Measurements from ENCODE around the gene SPTBN1. TPM values are rescaled to one million over a fixed set of nuclear protein-coding genes. Genes with fewer than 3 reads are reported as not detected.

The SPTBN1 gene
- total and polyA plus RNA-seq, 2 of the 13 experiments (the other 11 are each of a cell fraction or from before 2014, with no cell fraction given), result 123 to 299 TPM

DNA sequence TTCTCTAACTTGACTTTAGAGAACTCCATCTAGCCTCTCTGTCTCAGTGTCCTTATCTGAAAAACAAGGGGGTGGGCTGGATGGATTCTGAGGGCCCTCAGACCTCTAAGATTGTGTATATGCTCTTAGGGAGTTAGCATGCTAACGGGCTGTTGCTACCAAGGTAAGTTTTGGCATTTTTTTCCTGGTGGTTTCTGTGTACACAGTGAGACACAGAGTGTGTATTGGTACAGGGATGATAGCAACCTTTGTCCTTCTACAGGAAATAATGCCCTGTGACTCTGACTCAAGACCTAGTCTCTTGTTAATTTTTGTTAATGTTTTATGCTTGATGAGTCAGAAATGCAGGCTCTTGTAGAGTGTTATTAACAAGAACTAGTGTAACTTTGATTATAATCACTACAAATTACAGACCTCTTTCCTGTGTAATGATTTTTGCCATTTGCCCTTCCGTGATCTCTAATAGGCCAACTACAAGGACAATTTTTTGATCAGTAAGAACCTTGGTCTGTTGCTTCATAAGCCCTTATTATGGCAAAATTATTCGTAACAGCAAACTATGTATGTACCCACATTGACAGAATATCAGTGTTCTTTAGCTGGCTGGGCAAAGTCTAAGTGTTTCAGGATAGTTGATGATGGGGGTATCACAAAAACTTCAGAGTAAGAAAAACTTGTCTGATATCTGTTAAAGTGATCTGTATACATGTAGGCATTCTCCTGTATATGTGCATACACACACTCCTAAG is 89.7 kb downstream of the SPTBN1 start (continued):
- TF ChIP-seq, protein P1, sequence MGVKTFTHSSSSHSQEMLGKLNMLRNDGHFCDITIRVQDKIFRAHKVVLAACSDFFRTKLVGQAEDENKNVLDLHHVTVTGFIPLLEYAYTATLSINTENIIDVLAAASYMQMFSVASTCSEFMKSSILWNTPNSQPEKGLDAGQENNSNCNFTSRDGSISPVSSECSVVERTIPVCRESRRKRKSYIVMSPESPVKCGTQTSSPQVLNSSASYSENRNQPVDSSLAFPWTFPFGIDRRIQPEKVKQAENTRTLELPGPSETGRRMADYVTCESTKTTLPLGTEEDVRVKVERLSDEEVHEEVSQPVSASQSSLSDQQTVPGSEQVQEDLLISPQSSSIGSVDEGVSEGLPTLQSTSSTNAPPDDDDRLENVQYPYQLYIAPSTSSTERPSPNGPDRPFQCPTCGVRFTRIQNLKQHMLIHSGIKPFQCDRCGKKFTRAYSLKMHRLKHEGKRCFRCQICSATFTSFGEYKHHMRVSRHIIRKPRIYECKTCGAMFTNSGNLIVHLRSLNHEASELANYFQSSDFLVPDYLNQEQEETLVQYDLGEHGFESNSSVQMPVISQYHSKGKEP (CRISPR knock-in tag; IDR thresholded peaks at IDR 0.05), result no peak
- no peak for TF ChIP-seq SRSF4 (IDR thresholded peaks at IDR 0.05; ENCODE audit: low read depth, low read length, poor library complexity, severe bottlenecking)
- TF ChIP-seq HDAC2 (CRISPR knock-in tag; IDR thresholded peaks at IDR 0.05), result peak; percentile 95
- no peak for TF ChIP-seq ZNF329 (CRISPR knock-in tag; IDR thresholded peaks at IDR 0.05; ENCODE audit: low read depth)
- no peak for TF ChIP-seq U2AF2 (IDR thresholded peaks at IDR 0.05; ENCODE audit: low read depth, low read length)
- TF ChIP-seq ZFAT (CRISPR knock-in tag; conservative IDR thresholded peaks at IDR 0.05), result no peak
- TF ChIP-seq, protein P2, sequence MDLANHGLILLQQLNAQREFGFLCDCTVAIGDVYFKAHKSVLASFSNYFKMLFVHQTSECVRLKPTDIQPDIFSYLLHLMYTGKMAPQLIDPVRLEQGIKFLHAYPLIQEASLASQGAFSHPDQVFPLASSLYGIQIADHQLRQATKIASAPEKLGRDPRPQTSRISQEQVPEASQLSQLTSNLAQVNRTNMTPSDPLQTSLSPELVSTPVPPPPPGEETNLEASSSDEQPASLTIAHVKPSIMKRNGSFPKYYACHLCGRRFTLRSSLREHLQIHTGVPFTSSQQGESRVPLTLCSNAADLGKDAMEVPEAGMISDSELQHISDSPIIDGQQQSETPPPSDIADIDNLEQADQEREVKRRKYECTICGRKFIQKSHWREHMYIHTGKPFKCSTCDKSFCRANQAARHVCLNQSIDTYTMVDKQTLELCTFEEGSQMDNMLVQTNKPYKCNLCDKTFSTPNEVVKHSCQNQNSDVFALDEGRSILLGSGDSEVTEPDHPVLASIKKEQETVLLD (CRISPR knock-in tag; IDR thresholded peaks at IDR 0.05; ENCODE audit: low read depth), result no peak
- 0 out of 2 replicates have a peak, but pooled peaks have one; percentile 14 for TF ChIP-seq ZNF136 (CRISPR knock-in tag; IDR thresholded peaks at IDR 0.05; ENCODE audit: low read depth)
- TF ChIP-seq SATB2 (CRISPR knock-in tag; IDR thresholded peaks at IDR 0.05), result no peak
- no peak for TF ChIP-seq SALL2 (CRISPR knock-in tag; IDR thresholded peaks at IDR 0.05)
- TF ChIP-seq GFI1 (CRISPR knock-in tag; IDR thresholded peaks at IDR 0.05; ENCODE audit: borderline replicate concordance), result peak; percentile 76
- 0 out of 2 replicates have a peak, but pooled peaks have one; percentile 28 for TF ChIP-seq ZNF24 (IDR thresholded peaks at IDR 0.05)
- no peak for TF ChIP-seq EED (CRISPR knock-in tag; IDR thresholded peaks at IDR 0.05)
- TF ChIP-seq ZNF749 (CRISPR knock-in tag; IDR thresholded peaks at IDR 0.05; ENCODE audit: borderline replicate concordance), result no peak
- peak; percentile 86 for TF ChIP-seq MIER3 (CRISPR knock-in tag; IDR thresholded peaks at IDR 0.05; ENCODE audit: borderline replicate concordance)
- TF ChIP-seq, protein P3, sequence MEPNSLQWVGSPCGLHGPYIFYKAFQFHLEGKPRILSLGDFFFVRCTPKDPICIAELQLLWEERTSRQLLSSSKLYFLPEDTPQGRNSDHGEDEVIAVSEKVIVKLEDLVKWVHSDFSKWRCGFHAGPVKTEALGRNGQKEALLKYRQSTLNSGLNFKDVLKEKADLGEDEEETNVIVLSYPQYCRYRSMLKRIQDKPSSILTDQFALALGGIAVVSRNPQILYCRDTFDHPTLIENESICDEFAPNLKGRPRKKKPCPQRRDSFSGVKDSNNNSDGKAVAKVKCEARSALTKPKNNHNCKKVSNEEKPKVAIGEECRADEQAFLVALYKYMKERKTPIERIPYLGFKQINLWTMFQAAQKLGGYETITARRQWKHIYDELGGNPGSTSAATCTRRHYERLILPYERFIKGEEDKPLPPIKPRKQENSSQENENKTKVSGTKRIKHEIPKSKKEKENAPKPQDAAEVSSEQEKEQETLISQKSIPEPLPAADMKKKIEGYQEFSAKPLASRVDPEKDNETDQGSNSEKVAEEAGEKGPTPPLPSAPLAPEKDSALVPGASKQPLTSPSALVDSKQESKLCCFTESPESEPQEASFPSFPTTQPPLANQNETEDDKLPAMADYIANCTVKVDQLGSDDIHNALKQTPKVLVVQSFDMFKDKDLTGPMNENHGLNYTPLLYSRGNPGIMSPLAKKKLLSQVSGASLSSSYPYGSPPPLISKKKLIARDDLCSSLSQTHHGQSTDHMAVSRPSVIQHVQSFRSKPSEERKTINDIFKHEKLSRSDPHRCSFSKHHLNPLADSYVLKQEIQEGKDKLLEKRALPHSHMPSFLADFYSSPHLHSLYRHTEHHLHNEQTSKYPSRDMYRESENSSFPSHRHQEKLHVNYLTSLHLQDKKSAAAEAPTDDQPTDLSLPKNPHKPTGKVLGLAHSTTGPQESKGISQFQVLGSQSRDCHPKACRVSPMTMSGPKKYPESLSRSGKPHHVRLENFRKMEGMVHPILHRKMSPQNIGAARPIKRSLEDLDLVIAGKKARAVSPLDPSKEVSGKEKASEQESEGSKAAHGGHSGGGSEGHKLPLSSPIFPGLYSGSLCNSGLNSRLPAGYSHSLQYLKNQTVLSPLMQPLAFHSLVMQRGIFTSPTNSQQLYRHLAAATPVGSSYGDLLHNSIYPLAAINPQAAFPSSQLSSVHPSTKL (CRISPR knock-in tag; IDR thresholded peaks at IDR 0.05), result peak; percentile 94
- TF ChIP-seq, protein P4, sequence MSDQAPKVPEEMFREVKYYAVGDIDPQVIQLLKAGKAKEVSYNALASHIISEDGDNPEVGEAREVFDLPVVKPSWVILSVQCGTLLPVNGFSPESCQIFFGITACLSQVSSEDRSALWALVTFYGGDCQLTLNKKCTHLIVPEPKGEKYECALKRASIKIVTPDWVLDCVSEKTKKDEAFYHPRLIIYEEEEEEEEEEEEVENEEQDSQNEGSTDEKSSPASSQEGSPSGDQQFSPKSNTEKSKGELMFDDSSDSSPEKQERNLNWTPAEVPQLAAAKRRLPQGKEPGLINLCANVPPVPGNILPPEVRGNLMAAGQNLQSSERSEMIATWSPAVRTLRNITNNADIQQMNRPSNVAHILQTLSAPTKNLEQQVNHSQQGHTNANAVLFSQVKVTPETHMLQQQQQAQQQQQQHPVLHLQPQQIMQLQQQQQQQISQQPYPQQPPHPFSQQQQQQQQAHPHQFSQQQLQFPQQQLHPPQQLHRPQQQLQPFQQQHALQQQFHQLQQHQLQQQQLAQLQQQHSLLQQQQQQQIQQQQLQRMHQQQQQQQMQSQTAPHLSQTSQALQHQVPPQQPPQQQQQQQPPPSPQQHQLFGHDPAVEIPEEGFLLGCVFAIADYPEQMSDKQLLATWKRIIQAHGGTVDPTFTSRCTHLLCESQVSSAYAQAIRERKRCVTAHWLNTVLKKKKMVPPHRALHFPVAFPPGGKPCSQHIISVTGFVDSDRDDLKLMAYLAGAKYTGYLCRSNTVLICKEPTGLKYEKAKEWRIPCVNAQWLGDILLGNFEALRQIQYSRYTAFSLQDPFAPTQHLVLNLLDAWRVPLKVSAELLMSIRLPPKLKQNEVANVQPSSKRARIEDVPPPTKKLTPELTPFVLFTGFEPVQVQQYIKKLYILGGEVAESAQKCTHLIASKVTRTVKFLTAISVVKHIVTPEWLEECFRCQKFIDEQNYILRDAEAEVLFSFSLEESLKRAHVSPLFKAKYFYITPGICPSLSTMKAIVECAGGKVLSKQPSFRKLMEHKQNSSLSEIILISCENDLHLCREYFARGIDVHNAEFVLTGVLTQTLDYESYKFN (CRISPR knock-in tag; conservative IDR thresholded peaks at IDR 0.05), result peak; percentile 94
- peak in 1 of 2 experiments; percentile 33; a peak in 2 of 4 replicates for TF ChIP-seq MAFK (conservative IDR thresholded peaks at IDR 0.05 in 1 of 2, IDR thresholded peaks at IDR 0.05 in 1 of 2; ENCODE audit: low read length in 2 of 2)
- TF ChIP-seq DMAP1 (CRISPR knock-in tag; IDR thresholded peaks at IDR 0.05), result peak; percentile 39; the same call in 1 of the 2 replicates
